ENCODE data around the gene SMIM33. TPM values are rescaled to one million over a fixed set of nuclear protein-coding genes. Genes with fewer than 3 reads are reported as not detected.

SMIM33 gene
- total RNA-seq, 1 experiment from 2014 or later: not detected

DNA sequence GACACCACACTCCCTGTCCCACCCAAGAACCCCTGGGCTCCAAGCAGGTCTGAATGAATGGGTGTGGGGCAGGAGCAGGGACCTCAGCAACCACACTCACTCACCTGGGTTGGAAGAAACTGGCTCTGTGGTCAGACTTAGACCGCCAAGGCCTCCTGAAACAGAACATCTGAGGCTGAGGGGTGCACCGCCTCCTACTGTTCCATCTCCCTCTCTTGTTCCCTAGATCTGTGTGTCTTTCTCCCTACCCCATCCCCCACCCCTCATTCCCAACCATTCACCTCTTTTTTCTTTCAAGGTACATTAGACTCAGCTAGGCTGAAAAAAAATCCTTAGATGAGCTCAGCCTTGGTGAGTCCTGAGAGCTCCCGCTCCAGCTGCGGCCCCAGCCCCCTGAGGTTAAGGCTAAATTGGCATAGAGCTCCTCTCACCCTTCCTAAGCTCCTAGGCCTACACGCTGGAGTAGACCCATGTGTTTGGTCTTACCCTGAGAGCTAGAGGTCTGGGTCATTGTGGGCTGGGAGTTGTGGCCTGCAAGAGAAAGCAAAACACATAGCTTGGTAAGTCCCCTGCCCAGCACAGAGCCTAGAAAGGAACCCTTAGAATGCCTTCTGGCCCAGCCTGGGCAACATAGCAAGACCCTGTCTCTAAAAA, 13.0 kb upstream of the SMIM33 start:
- ChIA-PET CTCF (interaction anchor here (0.7 kb wide), 1 partner anchor 171 kb away, joined by 4 read pairs; no protein-coding TSS in a partner anchor), POLR2A (ENCODE audit: low non-redundant PET) (no interaction called here)
- no peak for DNase-seq (ENCODE audit: low spot score)
- Histone ChIP-seq H3K27ac (ENCODE audit: low read depth, low read length, poor library complexity, severe bottlenecking) (no peak overlapping the region), H3K9me3 (ENCODE audit: low read depth, low read length, poor library complexity, severe bottlenecking) (no peaks in the 10 kb centered on the region), H3K27me3 (replicated peaks; ENCODE audit: insufficient read depth, low read depth, low read length, poor library complexity) (no peaks in the 10 kb centered on the region), H3K36me3 (ENCODE audit: insufficient read depth, low read length, poor library complexity, severe bottlenecking) (no peaks in the 10 kb centered on the region), H3K4me3 (ENCODE audit: low read depth, low read length, poor library complexity, severe bottlenecking) (no peak overlapping the region), H3K4me1 (ENCODE audit: insufficient read depth, low read length, poor library complexity, severe bottlenecking) (peaks cover 6% of the 10 kb centered on the region)
- TF ChIP-seq EZH2 (IDR thresholded peaks at IDR 0.05; ENCODE audit: borderline replicate concordance, low read depth, low read length, poor library complexity, severe bottlenecking): no peak
- TF ChIP-seq, protein P1, sequence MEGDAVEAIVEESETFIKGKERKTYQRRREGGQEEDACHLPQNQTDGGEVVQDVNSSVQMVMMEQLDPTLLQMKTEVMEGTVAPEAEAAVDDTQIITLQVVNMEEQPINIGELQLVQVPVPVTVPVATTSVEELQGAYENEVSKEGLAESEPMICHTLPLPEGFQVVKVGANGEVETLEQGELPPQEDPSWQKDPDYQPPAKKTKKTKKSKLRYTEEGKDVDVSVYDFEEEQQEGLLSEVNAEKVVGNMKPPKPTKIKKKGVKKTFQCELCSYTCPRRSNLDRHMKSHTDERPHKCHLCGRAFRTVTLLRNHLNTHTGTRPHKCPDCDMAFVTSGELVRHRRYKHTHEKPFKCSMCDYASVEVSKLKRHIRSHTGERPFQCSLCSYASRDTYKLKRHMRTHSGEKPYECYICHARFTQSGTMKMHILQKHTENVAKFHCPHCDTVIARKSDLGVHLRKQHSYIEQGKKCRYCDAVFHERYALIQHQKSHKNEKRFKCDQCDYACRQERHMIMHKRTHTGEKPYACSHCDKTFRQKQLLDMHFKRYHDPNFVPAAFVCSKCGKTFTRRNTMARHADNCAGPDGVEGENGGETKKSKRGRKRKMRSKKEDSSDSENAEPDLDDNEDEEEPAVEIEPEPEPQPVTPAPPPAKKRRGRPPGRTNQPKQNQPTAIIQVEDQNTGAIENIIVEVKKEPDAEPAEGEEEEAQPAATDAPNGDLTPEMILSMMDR (conservative IDR thresholded peaks at IDR 0.05; ENCODE audit: low read depth, low read length): no peak
- no TSS peak for BruUV-seq (replicated peaks)
- intact Hi-C loops (cut with micrococcal nuclease; ENCODE audit: unreplicated experiment): no loop called here

DNA sequence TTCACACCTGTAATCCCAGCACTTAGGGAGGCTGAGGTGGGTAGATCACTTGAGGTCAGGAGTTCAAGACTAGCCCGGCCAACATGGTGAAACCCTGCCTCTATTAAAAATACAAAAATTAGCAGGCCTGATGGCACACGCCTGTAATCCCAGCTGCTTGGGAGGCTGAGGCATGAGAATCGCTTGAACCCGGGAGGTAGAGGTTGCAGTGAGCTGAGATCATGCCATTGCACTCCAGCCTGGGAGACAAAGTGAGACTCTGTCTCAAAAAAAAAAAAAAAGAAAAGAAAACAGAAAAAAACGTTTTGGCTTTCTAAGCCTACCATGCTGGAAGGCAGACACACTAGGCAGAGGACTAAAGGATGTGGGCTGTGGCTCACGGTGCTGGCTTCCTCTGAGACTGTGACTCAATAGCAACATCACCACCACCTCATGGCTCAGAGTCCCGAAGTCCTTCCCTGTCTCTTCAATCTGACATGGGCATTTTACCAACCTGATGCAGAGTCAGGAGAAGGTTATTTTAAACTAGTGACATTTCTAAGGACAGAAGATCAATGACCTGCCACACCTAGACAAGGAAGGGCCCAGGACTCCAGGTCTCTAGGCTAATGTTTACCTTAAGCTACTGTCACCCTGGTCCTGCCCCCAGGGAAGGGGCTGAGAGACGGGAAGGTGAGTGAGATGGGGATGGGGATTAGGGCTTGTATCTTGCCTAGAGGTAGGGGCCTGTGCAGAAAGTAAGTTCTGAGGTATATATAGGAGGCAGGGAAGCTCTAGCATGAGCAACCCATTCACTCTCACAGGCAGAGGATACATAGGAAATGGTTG, 12.0 kb upstream of the SMIM33 start:
- BruUV-seq (replicated peaks): no TSS peak
- Histone ChIP-seq H3K27ac (ENCODE audit: low read depth, low read length, poor library complexity, severe bottlenecking) (no peak overlapping the region), H3K27me3 (replicated peaks; ENCODE audit: insufficient read depth, low read depth, low read length, poor library complexity) (no peaks in the 10 kb centered on the region), H3K4me3 (ENCODE audit: low read depth, low read length, poor library complexity, severe bottlenecking) (no peak overlapping the region), H3K36me3 (ENCODE audit: insufficient read depth, low read length, poor library complexity, severe bottlenecking) (no peaks in the 10 kb centered on the region), H3K4me1 (ENCODE audit: insufficient read depth, low read length, poor library complexity, severe bottlenecking) (peaks cover 9% of the 10 kb centered on the region), H3K9me3 (ENCODE audit: low read depth, low read length, poor library complexity, severe bottlenecking) (no peaks in the 10 kb centered on the region)
- CTCF ChIA-PET: no interaction called here
- POLR2A ChIA-PET (ENCODE audit: low non-redundant PET): no interaction called here
- intact Hi-C loops (cut with micrococcal nuclease; ENCODE audit: unreplicated experiment): no loop called here
- TF ChIP-seq EZH2 (IDR thresholded peaks at IDR 0.05; ENCODE audit: borderline replicate concordance, low read depth, low read length, poor library complexity, severe bottlenecking): no peak
- TF ChIP-seq, protein P1 (conservative IDR thresholded peaks at IDR 0.05; ENCODE audit: low read depth, low read length): no peak
- no peak for DNase-seq (ENCODE audit: low spot score)

DNA sequence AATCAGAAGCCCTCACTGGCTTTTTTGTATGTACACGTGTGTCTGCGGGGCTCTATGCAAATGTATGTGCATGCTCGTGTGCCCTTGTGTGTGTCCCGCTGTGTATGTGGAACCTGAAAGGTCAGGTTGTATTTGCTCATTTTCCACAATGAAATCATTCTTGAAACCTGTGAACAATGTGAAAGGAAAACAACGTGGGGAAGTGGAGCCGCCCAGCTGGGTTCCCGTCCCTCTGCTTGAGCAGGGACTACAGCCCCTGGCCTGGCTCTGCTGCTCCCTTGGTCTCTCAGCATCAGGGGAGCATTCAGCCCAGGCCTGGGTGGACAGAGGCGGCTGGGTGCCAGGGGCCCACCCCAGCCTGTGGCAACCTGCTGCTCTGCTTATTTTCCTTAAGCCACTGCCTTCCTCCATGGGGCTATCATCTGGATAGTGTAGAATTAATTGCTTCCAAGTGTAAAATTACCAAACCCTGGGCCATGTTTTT, 11.3 kb upstream of the SMIM33 start:
- DNase-seq (ENCODE audit: low spot score): no peak
- intact Hi-C loops (cut with micrococcal nuclease; ENCODE audit: unreplicated experiment): no loop called here
- ChIA-PET CTCF (no interaction called here), POLR2A (ENCODE audit: low non-redundant PET) (no interaction called here)
- TF ChIP-seq, protein P1 (conservative IDR thresholded peaks at IDR 0.05; ENCODE audit: low read depth, low read length): no peak
- no peak for TF ChIP-seq EZH2 (IDR thresholded peaks at IDR 0.05; ENCODE audit: borderline replicate concordance, low read depth, low read length, poor library complexity, severe bottlenecking)
- Histone ChIP-seq H3K27ac (ENCODE audit: low read depth, low read length, poor library complexity, severe bottlenecking) (no peak overlapping the region), H3K27me3 (replicated peaks; ENCODE audit: insufficient read depth, low read depth, low read length, poor library complexity) (no peaks in the 10 kb centered on the region), H3K36me3 (ENCODE audit: insufficient read depth, low read length, poor library complexity, severe bottlenecking) (no peaks in the 10 kb centered on the region), H3K4me3 (ENCODE audit: low read depth, low read length, poor library complexity, severe bottlenecking) (no peak overlapping the region), H3K9me3 (ENCODE audit: low read depth, low read length, poor library complexity, severe bottlenecking) (no peaks in the 10 kb centered on the region), H3K4me1 (ENCODE audit: insufficient read depth, low read length, poor library complexity, severe bottlenecking) (peaks cover 9% of the 10 kb centered on the region)
- BruUV-seq (replicated peaks): no TSS peak
